NCI-H82 (cell line): ENCODE measurements around the gene GRAPL.
"Not testable (repeated sequence)": the region's sequence is repeated elsewhere in the genome, so short reads cannot be mapped to it uniquely, and the experiment has no call there.

Source experiments
- DNase-seq: peaks from one replicate; lab custom pipeline; 2025; lab: John Stamatoyannopoulos, UW

Gene GRAPL

DNA sequence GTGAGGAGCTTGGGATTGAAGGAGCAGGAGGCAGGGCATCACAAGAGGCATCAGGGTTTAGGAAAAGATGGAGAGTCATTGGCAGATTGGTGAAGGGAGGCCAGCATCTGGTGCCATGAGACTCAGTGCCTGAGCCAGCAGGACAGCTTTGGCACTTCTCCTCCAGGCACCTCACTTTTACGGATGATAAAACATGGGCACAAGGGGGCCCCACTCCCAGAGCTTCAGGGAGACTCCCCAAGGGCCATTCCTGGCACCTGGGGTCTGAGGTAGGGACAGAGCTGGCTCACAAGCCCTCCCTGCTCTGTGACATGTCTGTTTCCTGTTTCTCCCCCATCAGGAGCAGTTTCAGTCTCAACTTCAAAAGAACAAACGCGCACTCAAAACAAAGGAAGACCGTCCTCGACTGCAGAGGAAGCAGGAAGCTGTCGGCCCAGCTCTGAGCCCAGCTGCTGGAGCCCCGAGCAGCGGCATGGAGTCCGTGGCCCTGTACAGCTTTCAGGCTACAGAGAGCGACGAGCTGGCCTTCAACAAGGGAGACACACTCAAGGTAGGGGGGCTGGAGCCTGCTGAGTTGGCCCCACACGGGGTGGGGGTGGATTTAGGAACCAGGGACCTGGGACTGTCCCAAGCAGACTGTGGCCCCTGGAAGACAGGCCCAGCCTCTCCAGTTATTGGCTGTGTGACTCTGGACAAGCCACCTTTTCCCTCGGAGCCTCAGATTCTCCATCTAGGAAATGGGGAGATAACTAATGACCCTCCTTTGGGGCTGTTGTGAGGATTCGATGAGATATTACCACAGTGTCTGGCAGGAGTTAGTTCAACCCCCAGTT, at the start of gene GRAPL:
TSS of gene GRAPL (plus strand) at position 442 of the 833 bp plus-strand sequence. CDS start at position 473, 31 bp downstream.
- not testable (repeated sequence) for DNase-seq

DNA sequence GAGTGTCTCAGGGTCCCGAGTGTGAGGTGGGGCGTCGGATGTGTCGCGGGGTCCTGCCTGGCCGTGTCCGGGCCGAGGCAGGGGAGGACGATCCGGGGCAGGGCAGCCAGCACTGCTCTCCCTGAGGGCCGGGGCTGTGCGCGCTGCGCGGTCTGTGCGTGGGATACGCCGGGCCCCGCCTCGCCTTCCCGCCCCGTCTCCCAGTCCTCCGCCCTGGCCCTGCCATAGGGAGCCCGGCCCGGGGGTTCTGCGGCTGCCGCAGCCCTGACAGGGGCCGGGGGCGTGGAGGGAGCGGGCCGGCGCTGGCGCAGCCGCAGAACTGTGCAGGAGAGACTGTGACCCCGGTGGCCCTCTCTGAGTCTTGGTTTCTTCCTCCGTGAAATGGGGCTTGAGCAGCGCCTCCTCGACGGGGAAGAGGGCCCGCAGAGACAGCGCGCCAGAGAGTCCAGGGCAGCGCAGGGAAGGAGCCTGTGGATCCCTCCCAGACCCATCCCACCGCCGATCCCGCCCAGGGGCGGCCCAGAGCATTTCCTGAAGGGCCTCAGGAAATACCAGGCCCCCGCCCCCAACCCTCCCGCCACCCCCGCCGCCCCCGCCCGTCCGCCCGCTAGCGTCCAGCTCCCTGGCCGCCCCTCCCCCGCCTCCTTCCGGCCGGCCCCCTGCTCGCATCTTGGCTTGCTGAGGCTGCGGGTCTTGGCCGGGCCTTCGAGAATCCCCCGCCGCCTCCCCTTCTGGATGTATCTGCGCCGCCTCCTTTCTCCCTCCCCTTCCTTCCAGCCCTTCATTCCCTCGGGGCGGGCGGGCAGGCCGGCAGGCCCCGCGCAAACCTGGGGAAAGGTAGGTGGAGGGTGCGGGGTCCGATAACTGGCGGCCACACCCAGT, 38.3 kb upstream of the GRAPL start:
- not testable (repeated sequence) for DNase-seq

DNA sequence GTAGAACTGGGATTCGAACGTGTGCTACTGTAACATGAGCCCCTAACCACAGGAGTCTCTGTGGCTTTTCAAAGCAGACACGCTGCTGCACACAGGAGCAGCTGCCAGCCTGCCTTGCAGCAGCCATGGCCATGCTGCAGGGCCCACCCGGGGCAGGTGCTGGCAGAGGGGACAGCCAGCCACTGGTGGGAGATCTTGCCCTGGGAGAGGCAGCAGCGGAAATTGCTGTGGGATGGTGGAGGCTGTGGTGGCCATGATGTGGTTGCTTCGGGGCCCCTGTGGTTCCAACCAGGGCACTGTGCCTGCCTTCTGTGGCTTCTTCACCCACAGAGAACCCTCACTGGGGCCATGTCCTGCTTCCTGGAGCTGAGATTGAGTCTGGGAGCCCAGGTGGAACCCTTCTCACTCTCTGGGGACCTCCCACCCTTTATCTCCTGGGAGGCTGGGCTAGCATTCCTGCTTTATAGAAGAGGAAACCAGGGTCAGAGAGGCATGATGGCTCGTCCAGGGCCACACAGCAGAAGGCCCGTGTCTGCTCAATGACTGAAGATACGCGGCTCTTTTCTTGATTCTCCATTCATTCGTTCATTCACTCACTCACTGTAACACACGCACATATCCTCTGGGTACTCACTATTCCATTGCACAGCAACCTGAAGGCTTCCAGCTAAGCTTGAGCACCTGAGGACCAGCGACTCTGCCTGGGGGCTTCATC, 37.2 kb upstream of the GRAPL start:
- DNase-seq: not testable (repeated sequence)

DNA sequence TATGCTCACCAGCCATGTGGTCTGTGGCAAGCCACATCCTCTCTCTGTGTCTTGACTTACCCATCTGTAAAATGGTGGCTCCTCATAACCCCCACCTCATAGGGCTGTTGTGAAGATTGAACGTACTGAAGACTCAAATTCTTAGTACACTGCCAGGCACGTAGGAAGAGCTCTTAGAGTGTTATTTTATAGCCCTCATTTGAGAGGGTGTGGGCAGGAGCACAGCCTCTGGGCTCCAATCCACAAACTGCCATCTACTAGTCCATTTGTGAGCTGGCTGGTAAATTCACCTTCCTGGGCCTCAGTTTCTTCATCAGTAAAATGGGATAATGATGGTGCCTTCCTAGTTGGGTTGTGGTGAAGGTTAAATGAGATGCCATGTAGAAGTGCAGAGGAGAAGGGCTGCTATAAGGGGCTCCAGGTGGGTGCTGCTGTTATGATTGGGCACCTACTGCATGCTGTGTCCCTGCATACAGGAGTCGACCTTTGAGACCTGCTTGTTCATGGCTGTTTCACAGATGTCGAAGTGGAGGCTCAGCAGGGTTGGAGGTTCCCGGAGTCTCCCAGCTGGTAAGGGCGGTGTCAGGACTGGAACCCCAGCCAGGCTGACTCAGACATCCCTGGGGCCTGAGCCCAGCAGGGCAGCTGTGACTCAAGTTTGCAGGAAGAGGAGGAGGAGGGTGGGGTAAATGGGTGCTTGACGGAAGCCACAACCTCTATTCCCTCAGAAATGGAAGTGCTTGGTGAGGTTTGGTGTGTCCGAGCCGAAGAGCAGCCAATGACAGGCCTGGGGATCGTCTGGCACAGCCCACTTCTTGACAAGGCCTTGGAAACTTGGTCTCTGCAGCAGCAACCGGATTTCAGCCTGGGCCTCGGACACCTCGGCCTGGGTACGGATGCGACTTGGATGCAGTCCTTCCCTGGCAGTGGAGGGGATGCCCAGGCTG, 34.4 kb upstream of the GRAPL start:
- DNase-seq: not testable (repeated sequence)

DNA sequence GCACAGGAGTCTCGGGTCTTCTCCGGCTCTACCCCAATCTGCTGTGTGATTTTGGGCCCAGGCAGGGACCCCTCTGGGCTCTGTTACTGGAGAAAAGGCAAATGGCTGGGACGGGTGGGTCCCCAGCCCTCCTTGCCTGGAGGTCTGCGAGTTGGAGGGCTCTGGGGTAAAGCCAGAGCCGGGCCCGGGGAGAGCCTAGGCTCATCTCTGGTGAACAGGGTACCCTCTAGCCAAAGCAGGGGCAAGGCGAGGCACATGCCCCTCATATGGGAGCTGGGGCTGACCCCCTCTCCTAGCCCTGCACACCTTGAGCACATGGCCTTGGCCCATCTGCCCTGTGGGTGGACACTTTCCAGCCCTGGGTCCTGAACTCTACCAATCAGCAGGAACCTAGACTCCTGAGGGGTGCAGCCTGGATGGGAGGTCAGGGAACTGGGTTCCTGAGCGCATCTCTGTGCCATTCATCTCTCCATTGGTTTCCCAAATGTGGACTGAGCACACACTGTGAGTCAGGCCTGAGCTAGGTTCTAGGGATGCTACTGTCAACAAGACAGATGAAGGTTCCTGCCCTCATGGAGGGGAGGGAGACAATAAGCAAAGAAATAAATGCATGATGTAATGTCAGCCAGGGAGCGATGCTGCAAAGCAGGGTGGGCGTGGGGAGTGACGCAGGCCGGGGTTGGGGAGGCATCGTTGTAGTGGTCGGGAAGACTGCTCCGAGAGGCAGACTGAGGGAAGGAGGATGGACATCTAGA, 33.5 kb upstream of the GRAPL start:
- not testable (repeated sequence) for DNase-seq

DNA sequence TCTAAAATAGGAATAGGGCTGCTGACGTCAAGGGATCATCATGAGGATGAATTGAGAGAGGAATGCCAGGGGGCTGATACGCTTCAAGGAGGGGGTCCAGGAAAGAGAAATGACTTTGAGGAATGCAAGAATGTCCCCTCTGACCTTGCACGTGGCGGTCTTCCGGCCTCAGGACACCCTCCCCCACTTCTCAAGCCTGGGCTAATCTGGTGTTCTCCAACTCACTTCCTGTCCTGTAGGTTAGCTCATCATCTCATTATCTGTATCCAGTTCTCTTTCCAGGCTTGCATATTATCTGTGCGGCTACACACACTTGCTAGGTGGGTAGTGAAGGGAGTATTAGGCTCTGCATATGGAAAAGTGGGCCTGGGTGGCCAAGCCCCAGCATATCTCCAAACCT, 18.9 kb upstream of the GRAPL start:
- DNase-seq: not testable (repeated sequence)

DNA sequence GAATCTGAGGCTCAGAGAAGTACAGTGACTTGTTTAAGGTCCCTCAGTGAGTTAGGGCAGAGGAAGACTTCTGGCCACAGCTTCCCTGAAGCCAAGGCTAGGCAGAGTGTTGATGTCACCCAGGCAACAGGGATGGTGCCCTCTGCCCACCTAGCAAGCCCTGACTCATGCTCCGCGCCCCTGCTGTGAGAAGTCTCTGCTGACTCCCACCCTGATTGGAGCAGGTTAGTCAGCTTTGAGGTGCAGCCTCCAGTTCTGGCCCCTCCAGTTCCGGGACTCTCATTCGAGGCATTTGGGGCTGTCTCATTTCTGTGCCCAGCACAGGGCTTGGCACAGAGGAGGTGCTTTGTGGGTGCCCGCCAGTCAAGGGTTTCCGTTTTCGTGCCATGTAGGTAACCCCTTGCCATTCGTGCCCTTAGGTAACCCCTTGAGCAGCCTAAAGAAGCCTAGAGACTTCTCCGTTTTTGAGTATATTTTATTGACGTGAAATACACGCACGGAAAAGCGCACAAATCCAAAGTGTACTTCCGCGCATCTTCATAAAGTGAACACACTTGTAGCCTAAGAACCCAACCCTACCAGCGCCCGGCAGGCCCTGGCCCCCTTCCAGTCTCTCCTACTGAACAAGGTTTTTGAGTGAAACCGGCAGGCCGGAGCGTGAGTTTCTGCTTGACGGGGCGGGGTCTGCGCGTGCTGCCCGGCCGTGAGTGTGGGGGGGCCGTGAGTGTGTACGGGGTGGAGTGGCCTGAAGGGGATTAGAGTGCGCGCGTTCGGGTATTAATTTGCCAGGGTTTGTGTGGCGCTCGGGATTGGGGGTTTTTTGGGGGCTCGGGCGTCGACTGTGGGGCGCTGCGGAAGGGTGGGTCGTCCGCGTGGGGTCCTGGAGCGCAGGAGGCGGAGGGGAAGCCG, 16.9 kb upstream of the GRAPL start:
- DNase-seq: not testable (repeated sequence)

DNA sequence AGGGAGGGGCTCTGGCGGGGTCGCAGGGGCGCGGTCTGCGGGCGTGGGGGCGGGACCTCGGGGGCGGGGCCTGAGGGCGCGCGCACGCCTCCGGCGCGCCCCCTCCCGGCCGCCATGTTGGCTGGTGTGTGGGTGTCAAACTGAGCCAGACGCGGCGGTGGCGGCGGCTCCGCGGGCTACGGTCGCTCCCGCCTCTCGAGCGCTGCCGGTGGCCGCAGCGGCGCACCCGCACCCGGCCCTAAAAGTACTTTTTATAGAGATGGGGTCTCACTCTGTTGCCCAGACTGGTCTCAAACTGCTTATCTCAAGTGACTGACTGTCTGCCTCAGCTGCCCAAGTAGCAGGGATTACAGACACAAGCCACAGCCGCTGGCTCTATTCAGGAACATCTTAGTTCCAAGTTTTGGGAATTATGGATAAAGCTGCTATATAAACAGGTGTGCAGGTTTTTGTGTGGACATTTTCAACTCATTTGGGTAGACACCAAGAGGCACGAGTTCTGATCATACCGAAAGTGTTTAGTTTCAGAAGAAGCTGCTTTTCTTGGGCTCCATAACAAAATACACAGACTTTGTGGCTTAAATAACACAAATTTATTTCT, 16.2 kb upstream of the GRAPL start:
- DNase-seq: not testable (repeated sequence)

DNA sequence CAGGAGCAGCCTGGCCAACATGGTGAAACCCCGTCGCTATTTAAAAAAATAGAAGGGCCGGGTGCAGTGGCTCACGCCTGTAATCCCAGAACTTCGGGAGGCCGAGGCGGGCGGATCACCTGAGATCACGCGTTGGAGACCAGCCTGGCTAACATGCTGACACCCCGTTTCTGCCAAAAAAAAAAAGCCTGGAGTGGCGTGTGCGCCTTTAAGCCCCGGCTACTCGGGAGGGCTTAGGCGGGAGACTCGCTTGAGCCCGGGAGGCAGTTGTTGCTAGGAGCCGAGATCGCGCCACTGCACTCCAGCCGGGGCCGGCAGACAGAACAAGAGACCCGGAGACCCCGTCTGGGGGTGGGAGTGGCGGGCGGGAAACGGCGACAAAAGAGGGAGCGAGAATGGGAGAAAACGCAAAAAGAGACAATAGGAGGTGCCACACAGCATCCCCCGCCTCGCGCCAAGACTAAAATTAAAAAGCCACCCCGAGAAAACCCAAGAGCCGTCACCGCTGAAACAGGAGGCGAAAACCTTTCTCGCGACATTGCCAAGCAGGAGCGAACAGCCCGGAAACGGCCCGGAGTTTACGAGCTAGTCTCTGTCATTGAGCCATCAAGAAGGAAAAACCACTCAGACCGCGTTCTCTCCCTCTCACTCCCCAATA, 15.5 kb upstream of the GRAPL start:
- not testable (repeated sequence) for DNase-seq

DNA sequence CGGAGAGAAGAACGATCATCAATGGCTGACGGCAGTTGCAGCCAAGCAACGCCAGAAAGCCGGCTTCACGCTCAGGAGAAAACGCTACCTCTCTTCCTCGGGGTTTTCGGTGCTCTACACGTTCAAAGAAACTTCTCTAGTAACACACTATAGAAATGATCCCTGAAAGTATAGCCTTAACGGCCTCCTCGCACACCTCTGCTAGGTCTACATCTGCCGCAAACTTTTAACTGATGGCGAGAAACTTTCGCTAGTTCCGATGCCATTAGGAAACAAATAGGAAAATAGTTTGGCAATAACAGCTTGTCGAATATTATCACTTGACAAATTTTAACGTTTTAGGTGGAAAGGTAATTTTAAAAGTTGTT, 14.9 kb upstream of the GRAPL start:
- not testable (repeated sequence) for DNase-seq

DNA sequence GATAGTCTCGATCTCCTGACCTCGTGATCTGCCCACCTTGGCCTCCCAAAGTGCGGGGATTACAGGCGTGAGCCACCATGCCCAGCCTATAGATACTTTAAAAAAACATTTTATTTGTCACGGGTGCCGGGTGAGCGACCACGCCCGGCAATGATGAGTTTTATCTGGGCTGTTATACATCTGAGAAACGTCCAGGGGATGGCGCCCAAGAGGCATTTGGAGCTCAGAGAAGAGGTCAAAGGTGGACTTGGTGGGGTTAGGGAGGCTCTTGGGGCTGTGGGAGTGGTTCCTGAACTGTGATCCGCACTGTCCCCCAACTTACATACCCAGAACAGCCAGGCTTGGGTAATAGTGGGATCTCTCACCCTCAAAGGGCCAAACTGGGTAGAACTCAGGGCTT, 8.7 kb upstream of the GRAPL start:
- DNase-seq: not testable (repeated sequence)

DNA sequence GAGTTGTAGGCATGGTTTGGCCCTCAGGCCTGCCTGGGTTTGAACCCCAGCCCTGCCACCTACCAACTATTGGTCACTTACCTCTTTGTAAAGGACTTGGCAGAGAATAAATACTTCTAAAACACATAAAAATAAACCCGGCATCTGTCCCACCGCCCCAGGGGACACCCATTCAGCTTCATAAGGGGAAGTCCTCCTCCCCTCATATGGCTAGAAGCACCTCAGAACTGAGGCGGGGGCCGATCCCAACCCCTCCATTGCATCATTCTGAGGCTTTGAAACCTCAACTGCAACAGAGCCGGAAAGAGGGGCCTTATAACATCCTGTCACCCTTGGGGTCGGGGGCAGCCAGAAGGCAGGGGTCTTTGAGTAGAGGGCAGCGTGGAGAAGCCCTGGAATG, 2.1 kb upstream of the GRAPL start:
- DNase-seq: not testable (repeated sequence)

DNA sequence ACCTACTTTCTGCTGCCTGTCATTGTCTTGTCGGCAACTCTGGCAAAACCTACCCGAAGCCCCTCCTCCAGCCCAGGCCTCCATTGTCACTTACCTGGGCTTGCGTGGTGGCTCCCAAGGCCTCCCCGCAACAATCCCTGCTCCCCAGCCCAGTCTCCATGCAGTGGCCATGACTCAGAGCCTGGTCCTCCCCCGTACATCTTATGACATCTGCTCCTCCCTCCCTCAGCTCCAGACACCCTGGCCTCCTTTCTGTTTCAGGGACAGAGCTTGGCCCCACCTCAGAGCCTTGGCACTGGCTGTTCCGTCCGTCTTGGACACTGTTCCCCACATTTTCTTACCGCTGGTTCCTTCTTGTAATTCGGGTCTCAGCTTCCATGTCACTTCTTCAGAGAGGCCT, 2.1 kb downstream of the GRAPL start:
- not testable (repeated sequence) for DNase-seq

DNA sequence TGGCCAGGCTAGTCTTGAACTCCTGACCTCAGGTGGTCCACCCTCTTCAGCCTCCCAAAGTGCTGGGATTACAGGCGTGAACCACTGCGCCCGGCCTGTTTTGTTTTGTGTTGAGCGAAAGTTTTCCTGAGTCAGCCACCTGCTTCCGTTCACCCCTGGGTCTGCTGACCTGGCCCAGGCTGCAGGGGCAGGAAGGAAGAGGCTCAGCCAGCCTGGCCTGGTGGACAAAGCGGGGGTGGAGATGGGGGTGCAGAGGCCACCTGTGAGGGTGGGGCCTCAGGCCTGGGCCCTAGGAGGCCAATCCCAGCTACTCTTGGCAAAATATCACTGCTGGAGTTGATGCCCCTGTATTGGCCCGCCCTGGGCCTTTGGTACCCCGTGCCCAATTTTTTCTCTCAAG, 3.7 kb downstream of the GRAPL start:
- DNase-seq: not testable (repeated sequence)

DNA sequence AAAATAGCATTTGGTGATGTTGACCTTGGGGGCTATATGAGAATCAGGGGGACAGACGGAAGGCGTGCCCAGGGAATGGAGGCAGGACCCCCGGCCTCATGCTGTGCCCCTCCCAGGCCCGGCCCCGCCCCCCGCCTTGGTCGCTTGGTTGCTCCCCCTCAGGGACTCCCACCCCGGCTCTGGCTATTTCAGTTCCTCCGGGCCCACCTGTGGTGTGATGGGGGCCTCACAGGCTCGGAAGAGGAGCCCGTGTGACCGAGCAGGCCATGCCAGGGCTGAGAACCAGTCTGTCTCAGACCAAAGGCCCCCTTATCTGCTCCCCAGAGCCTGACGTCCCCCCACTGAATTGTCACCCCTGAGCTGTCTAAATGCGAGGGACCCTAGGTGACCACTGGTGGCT, 4.4 kb downstream of the GRAPL start:
- not testable (repeated sequence) for DNase-seq

DNA sequence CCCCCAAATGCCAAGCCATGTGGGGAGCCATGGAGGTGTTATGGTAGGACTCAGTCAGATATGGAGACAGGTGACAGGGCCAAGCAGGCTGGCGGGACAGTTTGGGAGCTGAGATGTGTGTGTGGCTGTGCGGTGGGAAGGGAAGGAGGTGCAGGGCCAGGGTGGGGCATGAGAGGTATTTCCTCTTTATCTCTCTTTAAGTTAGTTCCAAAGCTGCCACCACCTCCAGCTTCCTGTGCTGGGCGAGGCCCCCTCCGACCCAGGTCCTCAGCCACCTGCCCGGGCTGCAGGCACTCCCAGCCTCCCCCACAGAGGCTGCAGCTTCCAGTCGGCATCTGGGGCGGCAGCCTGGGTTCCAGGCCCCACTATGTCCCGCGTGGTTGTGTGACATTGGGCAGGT, 6.4 kb downstream of the GRAPL start:
- DNase-seq: not testable (repeated sequence)

DNA sequence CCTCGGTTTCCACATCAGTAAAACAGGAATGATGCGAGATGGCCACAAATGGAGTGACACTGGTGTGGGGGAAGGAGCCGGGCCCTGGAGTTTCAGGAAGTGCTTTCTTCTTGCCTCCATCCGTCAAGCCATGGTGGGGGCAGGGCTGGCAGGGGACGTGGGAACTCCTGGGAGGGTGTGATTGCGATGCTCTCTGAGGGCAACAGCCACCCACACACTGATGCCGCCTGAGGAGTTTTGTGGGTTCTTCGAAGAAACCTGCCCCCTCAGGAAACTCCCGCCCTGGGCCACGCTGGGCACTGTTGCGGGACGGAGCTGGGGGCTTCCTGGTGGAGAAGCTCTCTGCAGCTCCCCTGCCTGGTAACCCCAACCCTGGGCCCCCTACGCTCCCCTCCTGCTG, 8.0 kb downstream of the GRAPL start:
- DNase-seq: not testable (repeated sequence)

DNA sequence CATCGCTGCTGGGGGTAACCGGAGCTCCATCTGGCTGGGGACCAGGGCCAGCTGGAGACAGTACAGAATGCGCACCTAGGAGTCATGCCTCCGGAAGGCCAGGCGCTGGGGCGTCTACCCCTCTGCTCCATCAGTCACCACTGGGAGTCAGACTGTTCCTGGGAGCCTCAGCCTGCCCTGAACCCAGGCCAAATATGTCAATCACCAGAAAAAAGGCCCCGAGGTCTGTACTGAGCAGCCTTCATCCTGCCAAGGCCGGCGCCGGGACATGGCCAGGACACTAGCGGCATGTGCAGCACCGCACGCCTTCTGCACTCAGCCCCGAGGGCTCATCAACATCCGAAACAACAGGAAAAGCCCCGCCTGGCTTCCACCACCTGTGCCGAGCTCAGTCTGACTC, 8.7 kb downstream of the GRAPL start:
- not testable (repeated sequence) for DNase-seq
